HepG2 (cell line): ENCODE data around the gene ZFYVE27. TPM values are rescaled to one million over a fixed set of nuclear protein-coding genes. Genes with fewer than 3 reads are reported as not detected.

ENCODE experiments used
- ATAC-seq: fragments of 200-7000 bp; cut with Tn5 transposase; 3 replicates; pipeline ENCODE4 v1.9.1; 2020; ENCODE audit warnings: mild to moderate bottlenecking, moderate library complexity
- BruUV-seq: library from RNA; stranded (reverse); fragments of 400-500 nt; replicated peaks from 2 replicates; lab custom pipeline; 2021; lab: Mats Ljungman, UMichigan
- CTCF ChIA-PET: fragments of 300-600 bp; formaldehyde crosslinking; extraction: SDS; loops from one replicate; lab custom pipeline; 2021; ENCODE audit warnings: low total read pairs, inconsistent platforms, low intra/inter-chr PET ratio; lab: Yijun Ruan, JAX
- POLR2A ChIA-PET: fragments of 350-600 bp; sonication (Branson Sonifier 250); formaldehyde crosslinking; loops from one replicate; lab custom pipeline; 2020; ENCODE audit warnings: antibody characterized with exemption, inconsistent platforms; lab: Yijun Ruan, JAX
- DNase-seq: peaks from one replicate; pipeline ENCODE4 v3.0.0-alpha.2; 2015; ENCODE audit warnings: low spot score
- FAIRE-seq: peaks from 3 replicates; lab custom pipeline; 2011; peaks lifted over from hg19 to GRCh38; lab: Jason Lieb, UNC
- H2AFZ ChIP-seq: one replicate; pipeline ENCODE4 v1.6.1; 2011; ENCODE audit warnings: low read length, inconsistent platforms
- H3K27ac ChIP-seq: fragments of 300-600 bp; 3 replicates; pipeline ENCODE4 v1.8.0; 2011; ENCODE audit warnings: mixed run types, mild to moderate bottlenecking, mixed read lengths, low read length, inconsistent platforms; ENCODE audit not compliant: insufficient read depth; ENCODE audit errors: extremely low read length
- H3K27me3 ChIP-seq, 2 experiments: fragments of 200-600 bp in 1 of 2; 2 replicates in 1 of 2; 3 replicates in 1 of 2; pipeline versions ENCODE4 v1.6.0 to v1.8.0; 2011; ENCODE audit warnings: low read length in 2 of 2, mild to moderate bottlenecking in 2 of 2, moderate library complexity in 2 of 2, inconsistent platforms in 1 of 2; ENCODE audit not compliant: insufficient read depth in 2 of 2, control insufficient read depth in 1 of 2
- H3K36me3 ChIP-seq, 2 experiments: fragments of 200-600 bp in 1 of 2; replicated peaks in 1 of 2; 2 replicates in 1 of 2; 3 replicates in 1 of 2; pipeline versions ENCODE4 v1.5.1 to v1.8.0; 2011; ENCODE audit warnings: low read length in 2 of 2, inconsistent platforms in 1 of 2; ENCODE audit not compliant: insufficient read depth in 2 of 2, control insufficient read depth in 1 of 2
- H3K4me1 ChIP-seq: 2 replicates; pipeline ENCODE4 v1.5.1; 2012; ENCODE audit warnings: low read length, inconsistent platforms; ENCODE audit not compliant: insufficient read depth
- H3K4me2 ChIP-seq: 2 replicates; pipeline ENCODE4 v1.6.0; 2011; ENCODE audit warnings: low read depth, low read length, inconsistent platforms
- H3K4me3 ChIP-seq, 3 experiments: fragments of 200-600 bp in 1 of 3; sonication (generic), shearing (Covaris generic) in 1 of 3; replicated peaks in 1 of 3; 2 replicates each; pipeline ENCODE4 v1.5.1; 2011 to 2016; ENCODE audit warnings: low read length in 3 of 3, inconsistent platforms in 2 of 3, low read depth in 2 of 3, mild to moderate bottlenecking in 2 of 3, control low read depth in 1 of 3, mixed read lengths in 1 of 3; ENCODE audit not compliant: insufficient read depth in 1 of 3
- H3K79me2 ChIP-seq: one replicate; pipeline ENCODE4 v1.6.1; 2011; ENCODE audit warnings: low read length, inconsistent platforms; ENCODE audit not compliant: insufficient read depth
- H3K9ac ChIP-seq: 2 replicates; pipeline ENCODE4 v1.6.0; 2011; ENCODE audit warnings: mild to moderate bottlenecking, low read depth, low read length, inconsistent platforms; ENCODE audit not compliant: insufficient read depth
- H3K9me3 ChIP-seq: 2 replicates; pipeline ENCODE4 v1.5.1; 2012; ENCODE audit warnings: mild to moderate bottlenecking, low read length
- H4K20me1 ChIP-seq: 2 replicates; pipeline ENCODE4 v1.6.0; 2011; ENCODE audit warnings: inconsistent platforms, mild to moderate bottlenecking, low read length, moderate library complexity; ENCODE audit not compliant: insufficient read depth
- ATF2 ChIP-seq: sonication (generic); formaldehyde crosslinking; IDR thresholded peaks from 2 replicates; pipeline ENCODE4 v1.4.0; 2020; ENCODE audit warnings: missing genetic modification reagents
- CHCHD3 ChIP-seq: sonication (generic); formaldehyde crosslinking; IDR thresholded peaks from 2 replicates; pipeline ENCODE4 v1.8.0; 2022; ENCODE audit warnings: mild to moderate bottlenecking, missing genetic modification reagents, moderate library complexity
- GATAD2A ChIP-seq: IDR thresholded peaks from 2 replicates; pipeline ENCODE4 v1.6.1; 2016
- MXD4 ChIP-seq: IDR thresholded peaks from 2 replicates; pipeline ENCODE4 v1.6.1; 2016; ENCODE audit warnings: mild to moderate bottlenecking, missing biosample characterization, missing genetic modification reagents
- SMAD9 ChIP-seq: sonication (generic); formaldehyde crosslinking; IDR thresholded peaks from 2 replicates; pipeline ENCODE4 v1.5.1; 2020; ENCODE audit warnings: mild to moderate bottlenecking, missing genetic modification reagents
- SNAPC4 ChIP-seq: sonication (generic); formaldehyde crosslinking; IDR thresholded peaks from 2 replicates; pipeline ENCODE4 v1.4.0; 2020; ENCODE audit warnings: mild to moderate bottlenecking, missing genetic modification reagents
- XRCC5 ChIP-seq: fragments of 200-400 bp; formaldehyde crosslinking; optimal IDR thresholded peaks from 2 replicates; pipeline ENCODE3; 2017; ENCODE audit warnings: mild to moderate bottlenecking, low read length
- ZFP62 ChIP-seq: sonication (generic); formaldehyde crosslinking; IDR thresholded peaks from 2 replicates; pipeline ENCODE4 v1.4.0; 2020; ENCODE audit warnings: missing genetic modification reagents
- ZNF770 ChIP-seq: sonication (generic); formaldehyde crosslinking; IDR thresholded peaks from 2 replicates; pipeline ENCODE4 v1.5.0; 2020; ENCODE audit warnings: mild to moderate bottlenecking, missing genetic modification reagents
- WGBS: methylation state at CpG from one replicate; pipeline ENCODE4 v1.1.6; 2017; ENCODE audit warnings: low lambda C conversion rate; 5-methylcytosine and 5-hydroxymethylcytosine counted together
- in situ Hi-C: cut with HindIII; loops from 2 replicates; pipeline ENCODE4 v1.10.0; 2017; ENCODE audit warnings: low pct_unique_long_range_greater_than_20kb; ENCODE audit not compliant: extremely low pct_ligation_motif_present
- intact Hi-C: fragments of 100-400 bp; cut with micrococcal nuclease; formaldehyde crosslinking; loops from one replicate; pipeline ENCODE4 v1.10.0; 2022; ENCODE audit not compliant: unreplicated experiment
- polyA plus RNA-seq, 8 experiments: library from polyadenylated mRNA; depleted of rRNA in 3 of 8; stranded (reverse) in 7 of 8; unstranded in 1 of 8; fragments of >200 nt; fragmentation: Illumina TruSeq in 4 of 8; extraction: Trizol in 4 of 8; gene quantifications; 2 replicates each; pipeline versions ENCODE4 v1.2.1 to v1.2.3, GENCODE V29; 2011 to 2016; ENCODE audit warnings: low read depth in 4 of 8, missing spikeins in 1 of 8, mixed read lengths in 1 of 8; ENCODE audit not compliant: insufficient read depth in 1 of 8
- total RNA-seq, 5 experiments: library from RNA; depleted of rRNA; stranded (reverse); fragments of >200 nt; fragmentation: Illumina TruSeq; extraction: Trizol; gene quantifications; 2 replicates each; pipeline ENCODE4 v1.2.3, GENCODE V29; 2016; ENCODE audit warnings: low read depth in 1 of 5
- TF ChIP-seq, protein P1 (sequence below): sonication (generic); formaldehyde crosslinking; IDR thresholded peaks from 2 replicates; pipeline ENCODE4 v1.5.1; 2020; ENCODE audit warnings: missing genetic modification reagents, mild to moderate bottlenecking, borderline replicate concordance
- TF ChIP-seq, protein P2 (sequence below): sonication (generic); formaldehyde crosslinking; IDR thresholded peaks from 2 replicates; pipeline ENCODE4 v1.9.0; 2021; ENCODE audit warnings: missing genetic modification reagents, borderline replicate concordance

Gene ZFYVE27
- total and polyA plus RNA-seq, 2 of the 13 experiments (the other 11 are each of a cell fraction or from before 2014, with no cell fraction given), result 19.7 to 20.5 TPM

- no peak overlapping the region for H2AFZ ChIP-seq
- peak; percentile 90 for FAIRE-seq
- H3K4me2 ChIP-seq, result peak overlapping the region; percentile 88
- in situ Hi-C loops, result no loop called here
- H3K27ac ChIP-seq, result no peak overlapping the region
- intact Hi-C loops, result loop anchor here (1.0 kb wide), 1 partner anchor 16 kb away; no protein-coding TSS in a partner anchor
- H3K27me3 ChIP-seq, result peaks cover 6 to 28% of the 10 kb centered on the region in 2 experiments
- peak; percentile 89 for ATAC-seq
- no TSS peak for BruUV-seq
- POLR2A ChIA-PET, result interaction anchor here (0.8 to 1.3 kb wide), 3 partner anchors 12 to 87 kb away, joined by 3 to 6 read pairs (median 5); partner anchors contain the start of genes AVPI1 and ZFYVE27
- peaks cover 59% of the 10 kb centered on the region for H3K4me1 ChIP-seq
- WGBS, result 0% methylated on average over 5 of the region's 10 CpGs
- H3K79me2 ChIP-seq, result no peaks in the 10 kb centered on the region
- H3K9me3 ChIP-seq, result no peaks in the 10 kb centered on the region
- H3K36me3 ChIP-seq, result no peaks in the 10 kb centered on the region
- peak overlapping the region in 2 of 3 experiments; percentile 39 to 66; a peak in 4 of 6 replicates for H3K4me3 ChIP-seq
- no peaks in the 10 kb centered on the region for H4K20me1 ChIP-seq
- DNase-seq, result peak; percentile 84
- H3K9ac ChIP-seq, result no peak overlapping the region
- CTCF ChIA-PET, result interaction anchor here (0.7 kb wide), 1 partner anchor 15 kb away, joined by 3 read pairs; no protein-coding TSS in a partner anchor
- TF ChIP-seq ZFP62 (CRISPR knock-in tag) (no peak), CHCHD3 (no peak), SNAPC4 (CRISPR knock-in tag) (no peak), MXD4 (CRISPR knock-in tag) (0 out of 2 replicates have a peak, but pooled peaks have one; percentile 18), ZNF770 (CRISPR knock-in tag) (no peak), XRCC5 (peak; percentile 70), GATAD2A (CRISPR knock-in tag) (peak; percentile 50), SMAD9 (CRISPR knock-in tag) (no peak), ATF2 (CRISPR knock-in tag) (no peak)
- TF ChIP-seq, protein P1, sequence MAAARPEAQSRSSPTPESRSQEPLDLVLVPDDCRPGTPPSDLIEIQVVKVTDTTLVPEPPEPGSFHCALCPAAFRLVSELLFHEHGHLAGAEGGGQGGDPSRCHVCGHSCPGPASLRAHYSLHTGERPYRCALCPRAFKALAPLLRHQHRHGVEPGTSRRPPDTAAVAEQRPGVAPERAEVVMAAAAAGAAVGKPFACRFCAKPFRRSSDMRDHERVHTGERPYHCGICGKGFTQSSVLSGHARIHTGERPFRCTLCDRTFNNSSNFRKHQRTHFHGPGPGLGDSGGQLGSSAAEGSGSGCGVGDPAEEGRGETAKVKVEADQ (CRISPR knock-in tag), result no peak
- TF ChIP-seq, protein P2, sequence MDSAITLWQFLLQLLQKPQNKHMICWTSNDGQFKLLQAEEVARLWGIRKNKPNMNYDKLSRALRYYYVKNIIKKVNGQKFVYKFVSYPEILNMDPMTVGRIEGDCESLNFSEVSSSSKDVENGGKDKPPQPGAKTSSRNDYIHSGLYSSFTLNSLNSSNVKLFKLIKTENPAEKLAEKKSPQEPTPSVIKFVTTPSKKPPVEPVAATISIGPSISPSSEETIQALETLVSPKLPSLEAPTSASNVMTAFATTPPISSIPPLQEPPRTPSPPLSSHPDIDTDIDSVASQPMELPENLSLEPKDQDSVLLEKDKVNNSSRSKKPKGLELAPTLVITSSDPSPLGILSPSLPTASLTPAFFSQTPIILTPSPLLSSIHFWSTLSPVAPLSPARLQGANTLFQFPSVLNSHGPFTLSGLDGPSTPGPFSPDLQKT (CRISPR knock-in tag), result no peak
Observed at GRCh38 chr10:97774811-97775294, 37.9 kb downstream of the ZFYVE27 start.
